Left lobe of liver (tissue), 2 donors: ENCODE data around the gene TOM1L1. TPM values are rescaled to one million over a fixed set of nuclear protein-coding genes. Genes with fewer than 3 reads are reported as not detected.

Source experiments
- ATAC-seq: fragments of 200-7000 bp; cut with Tn5 transposase; one replicate; pipeline ENCODE4 v1.9.1; 2020; ENCODE audit warnings: mild to moderate bottlenecking, moderate library complexity
- DNase-seq: peaks from one replicate; pipeline ENCODE4 v3.0.0-alpha.2; 2020; ENCODE audit warnings: low spot score
- total RNA-seq: library from RNA; stranded (reverse); gene quantifications from one replicate; pipeline ENCODE4 v1.2.1, GENCODE V29; 2021
- donor health status: DM: no; HTN: no; CAD: no; lungs with moderate emphysema.
- donor health status: DM: no; HTN: yes; CAD: no.

Gene TOM1L1
- total RNA-seq, 1 donor from 2014 or later = 55.8 TPM

GRCh38 chr17:54945231-54945630, 44.6 kb downstream of the TOM1L1 start:
- no peak for DNase-seq
- ATAC-seq = no peak

DNA sequence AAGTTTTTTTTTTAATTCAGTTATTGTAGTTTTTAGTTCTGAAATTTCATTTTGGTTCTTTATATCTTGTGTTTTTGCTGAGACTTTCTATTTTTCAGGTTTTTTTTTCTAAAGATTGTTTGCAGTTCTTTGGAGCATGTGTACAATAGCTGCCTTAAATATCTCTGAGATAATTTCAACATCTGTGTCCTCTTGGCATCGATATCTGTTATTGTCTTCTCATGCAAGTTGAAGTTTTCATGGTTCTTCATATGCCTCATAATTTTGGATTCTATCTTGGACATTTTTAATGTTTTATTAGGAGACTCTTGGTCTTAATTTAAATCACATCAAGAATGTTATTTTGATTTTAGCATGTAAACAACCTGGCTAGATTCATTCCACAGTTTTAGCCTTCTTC, 45.0 kb downstream of the TOM1L1 start:
- no peak for ATAC-seq
- no peak for DNase-seq

- DNase-seq (no peak), ATAC-seq (peak; percentile 40)
Measured at GRCh38 chr17:54947396-54947795, 46.7 kb downstream of the TOM1L1 start.

GRCh38 chr17:54948380-54948779, 47.7 kb downstream of the TOM1L1 start:
- ATAC-seq (no peak), DNase-seq (no peak)

- DNase-seq (no peak), ATAC-seq (no peak)
Measured at GRCh38 chr17:54950116-54950515, 49.5 kb downstream of the TOM1L1 start.

DNA sequence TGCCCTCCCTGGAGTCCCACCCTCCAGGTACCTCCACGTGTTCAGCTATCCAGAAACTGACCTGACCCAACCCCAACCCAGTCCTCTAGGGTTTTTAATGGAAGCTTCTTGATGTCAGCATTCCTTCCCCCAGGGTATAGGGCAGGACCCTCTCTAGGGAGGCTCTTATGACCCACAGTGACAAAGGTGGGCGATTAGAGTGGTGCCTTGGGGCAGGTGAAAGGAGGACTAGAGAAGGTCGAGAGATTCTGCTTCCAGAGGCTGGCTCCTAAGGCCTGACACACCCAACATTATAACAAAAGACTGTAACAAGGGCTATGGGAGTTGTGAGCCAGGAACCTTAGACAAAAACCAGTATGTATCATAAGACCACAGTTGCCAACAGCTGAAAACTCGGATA, 50.6 kb downstream of the TOM1L1 start:
- ATAC-seq = no peak
- no peak for DNase-seq

GRCh38 chr17:54956791-54957190, 56.1 kb downstream of the TOM1L1 start:
- no peak for DNase-seq
- ATAC-seq = no peak

DNA sequence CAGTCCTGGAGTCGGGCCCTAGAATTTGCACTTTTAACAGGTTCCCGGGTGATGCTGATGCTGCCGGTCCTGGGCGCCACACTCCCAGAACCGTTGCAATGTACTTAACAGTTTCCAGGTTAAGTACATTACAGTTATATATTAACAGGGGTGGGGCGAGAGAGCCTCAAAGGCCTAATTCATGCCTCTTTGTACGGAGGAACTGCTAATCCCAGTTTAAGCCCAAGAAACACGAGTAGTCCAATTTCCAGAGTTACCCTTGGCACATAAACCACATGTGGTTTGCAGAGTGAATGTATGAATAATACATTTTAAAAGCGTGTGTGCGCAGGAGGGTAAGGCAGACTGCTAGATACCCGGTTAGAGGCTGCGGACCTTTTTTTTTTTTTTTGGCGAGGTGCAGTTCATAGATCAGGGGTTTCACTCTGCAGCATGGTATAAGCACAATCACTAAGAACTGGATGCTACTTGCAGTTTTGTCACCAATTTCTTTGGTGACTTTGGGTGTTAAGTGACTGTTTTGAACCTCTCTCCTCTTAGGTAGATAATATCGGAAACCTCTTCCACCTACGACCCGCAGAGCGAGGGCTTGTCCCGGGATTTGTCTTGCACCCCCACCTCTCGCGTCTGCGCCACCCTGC, 67.1 kb downstream of the TOM1L1 start:
- ATAC-seq (peak; percentile 45), DNase-seq (no peak)

- DNase-seq (peak; percentile 98), ATAC-seq (peak; percentile 93)
Measured at GRCh38 chr17:54968262-54968987, 67.8 kb downstream of the TOM1L1 start, which contains the start of the genes COX11 and STXBP4. TSS of gene COX11 (minus strand) at chr17:54968654. CDS start at chr17:54968646, 8 bp downstream. TSS of gene STXBP4 (plus strand) at chr17:54968765. CDS start at chr17:54986220, 17,455 bp downstream.

GRCh38 chr17:54968988-54969332, 68.3 kb downstream of the TOM1L1 start:
- ATAC-seq (peak; percentile 56), DNase-seq (no peak)

- no peak for DNase-seq
- no peak for ATAC-seq
Measured at GRCh38 chr17:54969658-54970572, 69.3 kb downstream of the TOM1L1 start.

DNA sequence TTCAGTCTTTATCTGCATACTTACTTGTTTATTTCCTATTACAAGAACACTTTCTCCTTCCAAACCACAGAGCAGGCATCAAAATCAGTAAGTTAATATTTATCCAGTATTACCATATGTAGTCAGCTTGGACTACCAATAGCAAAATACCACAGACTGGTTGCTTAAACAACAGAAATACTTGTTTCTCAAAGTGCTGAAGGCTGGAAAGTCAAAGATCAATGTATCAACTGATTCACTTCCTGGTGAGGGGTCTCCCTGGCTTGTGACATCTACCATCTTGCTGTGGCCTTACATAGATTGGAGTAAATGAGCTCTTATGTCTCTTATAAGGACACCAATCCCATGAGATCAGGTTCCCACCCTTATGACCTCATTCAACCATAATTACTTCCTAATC, 70.5 kb downstream of the TOM1L1 start:
- DNase-seq = no peak
- ATAC-seq = no peak

- no peak for ATAC-seq
- DNase-seq = no peak
Measured at GRCh38 chr17:54971901-54972300, 71.2 kb downstream of the TOM1L1 start.

GRCh38 chr17:54972406-54973138, 71.9 kb downstream of the TOM1L1 start:
- ATAC-seq (no peak), DNase-seq (no peak)

- DNase-seq (no peak), ATAC-seq (no peak)
Measured at GRCh38 chr17:54974759-54975158, 74.1 kb downstream of the TOM1L1 start.

- ATAC-seq (no peak), DNase-seq (no peak)
Measured at GRCh38 chr17:54976316-54976715, 75.7 kb downstream of the TOM1L1 start.

GRCh38 chr17:54977744-54978143, 77.1 kb downstream of the TOM1L1 start:
- DNase-seq (no peak), ATAC-seq (no peak)

DNA sequence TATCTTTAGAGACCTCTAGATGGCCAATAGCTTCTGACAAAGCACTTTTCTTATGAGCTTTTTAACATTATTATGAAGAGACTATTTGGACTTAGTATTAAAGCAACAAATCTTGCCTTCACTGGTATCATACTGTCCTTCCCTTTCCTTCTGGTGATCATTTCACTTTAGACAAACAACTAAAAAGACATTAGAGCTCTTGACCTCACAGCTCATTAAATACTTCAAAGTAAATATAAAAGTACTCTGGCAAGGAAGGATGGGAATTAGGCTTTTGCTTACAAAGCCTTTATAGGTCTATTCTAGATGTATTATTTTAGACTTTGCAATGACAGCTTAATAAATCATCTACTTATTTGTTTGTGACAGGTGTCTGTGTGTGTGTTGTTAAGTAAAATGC, 79.0 kb downstream of the TOM1L1 start:
- no peak for ATAC-seq
- no peak for DNase-seq

DNA sequence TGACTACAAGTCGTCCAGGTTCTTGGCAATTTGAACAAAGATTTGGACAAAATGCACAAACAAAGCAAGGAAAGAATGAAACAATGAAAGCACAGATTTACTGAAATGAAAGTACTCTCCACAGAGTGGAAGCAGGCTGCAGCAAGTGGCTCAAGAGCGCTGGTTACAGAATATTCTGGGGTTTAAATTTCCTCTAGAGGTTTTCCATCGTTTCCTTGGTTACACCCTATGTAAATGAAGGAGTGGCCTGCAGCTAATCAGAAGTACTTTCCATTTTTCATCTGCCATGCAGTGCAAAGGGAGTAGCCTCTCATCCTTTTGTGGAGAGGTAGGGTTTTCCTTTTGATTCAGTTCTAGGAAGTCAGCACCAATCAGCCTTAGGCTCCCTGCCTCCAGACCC, 79.7 kb downstream of the TOM1L1 start:
- ATAC-seq = no peak
- no peak for DNase-seq

DNA sequence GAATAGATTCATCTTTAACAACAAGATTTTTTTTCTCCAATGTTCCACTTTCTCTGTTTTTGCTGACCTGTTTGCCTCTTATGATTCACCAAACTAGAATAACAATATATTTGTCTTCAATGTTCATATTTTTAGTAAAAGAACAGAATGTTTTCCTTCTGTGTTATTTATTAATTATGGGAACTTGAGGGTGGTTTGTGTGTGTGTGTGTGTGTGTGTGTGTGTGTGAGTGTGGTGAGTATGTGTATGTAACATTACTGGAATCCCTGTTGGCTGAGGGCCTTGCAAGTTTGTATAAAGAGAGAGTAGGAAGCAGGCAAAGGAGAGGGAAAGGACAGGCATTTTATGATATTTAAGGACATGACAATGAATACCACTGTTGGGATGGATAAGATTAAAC, 81.7 kb downstream of the TOM1L1 start:
- no peak for ATAC-seq
- no peak for DNase-seq

DNA sequence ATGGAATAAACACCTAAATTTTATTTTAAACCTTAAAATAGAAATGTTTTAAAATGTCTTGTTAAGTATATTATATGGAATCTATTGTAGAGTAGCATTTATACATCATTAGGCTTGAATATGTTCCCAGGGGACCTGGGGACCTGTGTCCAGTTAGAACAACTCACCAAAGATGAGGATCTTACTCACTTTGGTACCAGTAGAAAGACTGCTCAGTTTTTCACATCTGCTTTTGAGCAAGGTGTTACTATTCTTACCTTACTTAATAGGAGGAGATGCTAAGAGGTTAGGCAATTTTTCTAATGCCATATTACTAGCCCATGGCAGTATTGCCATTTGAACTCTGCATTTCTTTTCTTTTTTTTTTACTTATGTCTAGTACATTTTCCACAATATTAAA, 82.6 kb downstream of the TOM1L1 start:
- no peak for DNase-seq
- no peak for ATAC-seq
